ENCODE results near the gene OSBPL5.

GRCh38 chr11:3121931-3122774 is 43.0 kb downstream of the OSBPL5 start:
- no peak for TF ChIP-seq CTCF (conservative IDR thresholded peaks at IDR 0.05 in 1 of 2, IDR thresholded peaks at IDR 0.05 in 1 of 2; ENCODE audit: low read depth in 1 of 2, low read length in 2 of 2)
- TF ChIP-seq EZH2 (IDR thresholded peaks at IDR 0.05; ENCODE audit: low read length, missing control alignments): no peak
